Measurements from ENCODE around the gene CLEC19A.
"Not testable (repeated sequence)": the region's sequence is repeated elsewhere in the genome, so short reads cannot be mapped to it uniquely, and the experiment has no call there.

Gene CLEC19A

GRCh38 chr16:19321186-19321585, 35.7 kb downstream of the CLEC19A start:
- H3K27me3 ChIP-seq (ENCODE audit: low read depth); H3K4me3 ChIP-seq; in situ Hi-C loops (cut with MboI; ENCODE audit: low sequenced_read_pairs); H3K9me3 ChIP-seq; H3K4me1 ChIP-seq; H3K36me3 ChIP-seq (replicated peaks); DNase-seq (ENCODE audit: low spot score in 2 of 2): not testable (repeated sequence)

GRCh38 chr16:19323596-19323995, 38.1 kb downstream of the CLEC19A start:
- in situ Hi-C loops (cut with MboI; ENCODE audit: low sequenced_read_pairs): no loop called here
- no peaks in the 10 kb centered on the region for H3K4me1 ChIP-seq
- H3K27me3 ChIP-seq (ENCODE audit: low read depth): no peaks in the 10 kb centered on the region
- H3K4me3 ChIP-seq: no peak overlapping the region
- DNase-seq (ENCODE audit: low spot score in 2 of 2): no peak
- H3K36me3 ChIP-seq (replicated peaks): no peaks in the 10 kb centered on the region
- no peaks in the 10 kb centered on the region for H3K9me3 ChIP-seq

- in situ Hi-C loops (cut with MboI; ENCODE audit: low sequenced_read_pairs): no loop called here
- no peaks in the 10 kb centered on the region for H3K36me3 ChIP-seq (replicated peaks)
- no peak for DNase-seq (ENCODE audit: low spot score in 2 of 2)
These were observed 42.8 kb downstream of the CLEC19A start for GRCh38 chr16:19328364-19328763.

GRCh38 chr16:19329932-19330331, 44.4 kb downstream of the CLEC19A start:
- no peaks in the 10 kb centered on the region for H3K9me3 ChIP-seq
- in situ Hi-C loops (cut with MboI; ENCODE audit: low sequenced_read_pairs): no loop called here
- H3K4me1 ChIP-seq: no peaks in the 10 kb centered on the region
- no peak overlapping the region for H3K4me3 ChIP-seq
- DNase-seq (ENCODE audit: low spot score in 2 of 2): no peak
- H3K27me3 ChIP-seq (ENCODE audit: low read depth): no peaks in the 10 kb centered on the region
- H3K36me3 ChIP-seq (replicated peaks): no peaks in the 10 kb centered on the region

More at GRCh38 chr16:19328364-19328763, 42.8 kb downstream of the CLEC19A start:
- Histone ChIP-seq H3K27me3 (ENCODE audit: low read depth) (no peaks in the 10 kb centered on the region), H3K4me3 (no peak overlapping the region), H3K4me1 (no peaks in the 10 kb centered on the region), H3K9me3 (no peaks in the 10 kb centered on the region)

- DNase-seq (ENCODE audit: low spot score in 2 of 2): no peak
- Histone ChIP-seq H3K4me1 (no peaks in the 10 kb centered on the region), H3K36me3 (replicated peaks) (no peaks in the 10 kb centered on the region), H3K9me3 (no peaks in the 10 kb centered on the region), H3K27me3 (ENCODE audit: low read depth) (no peaks in the 10 kb centered on the region), H3K4me3 (no peak overlapping the region)
- in situ Hi-C loops (cut with MboI; ENCODE audit: low sequenced_read_pairs): no loop called here
These were observed 45.4 kb downstream of the CLEC19A start for GRCh38 chr16:19330841-19331397.

- no peaks in the 10 kb centered on the region for H3K9me3 ChIP-seq
- H3K4me3 ChIP-seq: no peak overlapping the region
- in situ Hi-C loops (cut with MboI; ENCODE audit: low sequenced_read_pairs): no loop called here
- no peaks in the 10 kb centered on the region for H3K4me1 ChIP-seq
- no peaks in the 10 kb centered on the region for H3K27me3 ChIP-seq (ENCODE audit: low read depth)
- H3K36me3 ChIP-seq (replicated peaks): no peaks in the 10 kb centered on the region
- DNase-seq (ENCODE audit: low spot score in 2 of 2): no peak
These were observed 46.3 kb downstream of the CLEC19A start for GRCh38 chr16:19331794-19332193.

GRCh38 chr16:19338335-19338734, 52.8 kb downstream of the CLEC19A start:
- in situ Hi-C loops (cut with MboI; ENCODE audit: low sequenced_read_pairs): no loop called here
- Histone ChIP-seq H3K27me3 (ENCODE audit: low read depth) (no peaks in the 10 kb centered on the region), H3K9me3 (no peaks in the 10 kb centered on the region), H3K4me1 (no peaks in the 10 kb centered on the region), H3K36me3 (replicated peaks) (no peaks in the 10 kb centered on the region), H3K4me3 (no peak overlapping the region)
- no peak for DNase-seq (ENCODE audit: low spot score in 2 of 2)

GRCh38 chr16:19344224-19344801, 58.8 kb downstream of the CLEC19A start:
- H3K36me3 ChIP-seq (replicated peaks): no peaks in the 10 kb centered on the region
- H3K4me1 ChIP-seq: no peaks in the 10 kb centered on the region
- no peak overlapping the region for H3K4me3 ChIP-seq
- in situ Hi-C loops (cut with MboI; ENCODE audit: low sequenced_read_pairs): no loop called here
- H3K9me3 ChIP-seq: no peaks in the 10 kb centered on the region
- H3K27me3 ChIP-seq (ENCODE audit: low read depth): 0 out of 2 replicates have a peak, but pooled peaks cover 7% of the 10 kb centered on the region
- no peak for DNase-seq (ENCODE audit: low spot score in 2 of 2)

GRCh38 chr16:19344980-19345379, 59.4 kb downstream of the CLEC19A start:
- Histone ChIP-seq H3K27me3 (ENCODE audit: low read depth) (0 out of 2 replicates have a peak, but pooled peaks cover 7% of the 10 kb centered on the region), H3K4me1 (no peaks in the 10 kb centered on the region), H3K4me3 (no peak overlapping the region), H3K9me3 (no peaks in the 10 kb centered on the region), H3K36me3 (replicated peaks) (no peaks in the 10 kb centered on the region)
- DNase-seq (ENCODE audit: low spot score in 2 of 2): no peak
- in situ Hi-C loops (cut with MboI; ENCODE audit: low sequenced_read_pairs): no loop called here

GRCh38 chr16:19346335-19346922, 60.9 kb downstream of the CLEC19A start:
- Histone ChIP-seq H3K4me3 (no peak overlapping the region), H3K27me3 (ENCODE audit: low read depth) (0 out of 2 replicates have a peak, but pooled peaks cover 7% of the 10 kb centered on the region), H3K4me1 (no peaks in the 10 kb centered on the region), H3K9me3 (no peaks in the 10 kb centered on the region), H3K36me3 (replicated peaks) (no peaks in the 10 kb centered on the region)
- in situ Hi-C loops (cut with MboI; ENCODE audit: low sequenced_read_pairs): no loop called here
- DNase-seq (ENCODE audit: low spot score in 2 of 2): no peak

GRCh38 chr16:19348125-19348524, 62.6 kb downstream of the CLEC19A start:
- no peaks in the 10 kb centered on the region for H3K9me3 ChIP-seq
- no peak overlapping the region for H3K4me3 ChIP-seq
- H3K36me3 ChIP-seq (replicated peaks): no peaks in the 10 kb centered on the region
- H3K27me3 ChIP-seq (ENCODE audit: low read depth): 0 out of 2 replicates have a peak, but pooled peaks cover 7% of the 10 kb centered on the region
- DNase-seq (ENCODE audit: low spot score in 2 of 2): no peak
- no peaks in the 10 kb centered on the region for H3K4me1 ChIP-seq
- in situ Hi-C loops (cut with MboI; ENCODE audit: low sequenced_read_pairs): no loop called here

GRCh38 chr16:19348578-19349315, 63.2 kb downstream of the CLEC19A start:
- Histone ChIP-seq H3K27me3 (ENCODE audit: low read depth) (0 out of 2 replicates have a peak, but pooled peaks cover 7% of the 10 kb centered on the region), H3K4me1 (no peaks in the 10 kb centered on the region), H3K36me3 (replicated peaks) (no peaks in the 10 kb centered on the region), H3K4me3 (no peak overlapping the region), H3K9me3 (no peaks in the 10 kb centered on the region)
- in situ Hi-C loops (cut with MboI; ENCODE audit: low sequenced_read_pairs): no loop called here
- no peak for DNase-seq (ENCODE audit: low spot score in 2 of 2)

- H3K9me3 ChIP-seq: no peaks in the 10 kb centered on the region
- H3K4me3 ChIP-seq: no peak overlapping the region
- no peaks in the 10 kb centered on the region for H3K36me3 ChIP-seq (replicated peaks)
- no peak for DNase-seq (ENCODE audit: low spot score in 2 of 2)
- in situ Hi-C loops (cut with MboI; ENCODE audit: low sequenced_read_pairs): no loop called here
- no peaks in the 10 kb centered on the region for H3K4me1 ChIP-seq
- no peaks in the 10 kb centered on the region for H3K27me3 ChIP-seq (ENCODE audit: low read depth)
These were observed 68.8 kb downstream of the CLEC19A start for GRCh38 chr16:19354371-19354770.

Data from HAP-1 (cell line).